ENCODE results near the gene COLEC12. TPM values are rescaled to one million over a fixed set of nuclear protein-coding genes. Genes with fewer than 3 reads are reported as not detected.
A peak's percentile ranks its signal among the peaks of the same experiment; 100 is the strongest.

The COLEC12 gene
- total RNA-seq, 2 donors from 2014 or later = not detected

GRCh38 chr18:495452-495851 lies 5.0 kb downstream of the COLEC12 start:
- DNase-seq (ENCODE audit: low spot score) = no peak
- no peak for ATAC-seq
- no peak overlapping the region for H3K4me3 Mint-ChIP-seq
- no peak overlapping the region for H3K27ac Mint-ChIP-seq
- H3K36me3 Mint-ChIP-seq = no peaks in the 10 kb centered on the region
- no peaks in the 10 kb centered on the region for H3K9me3 Mint-ChIP-seq
- peaks cover 0 to 3% of the 10 kb centered on the region in 2 donors for H3K4me1 Mint-ChIP-seq (ENCODE audit: low read depth in 2 of 2)
- peaks cover 18 to 26% of the 10 kb centered on the region in 2 donors for H3K27me3 Mint-ChIP-seq

- Mint-ChIP-seq H3K27ac (no peak overlapping the region), H3K27me3 (peaks cover 18 to 26% of the 10 kb centered on the region in 2 donors), H3K4me1 (ENCODE audit: low read depth in 2 of 2) (peaks cover 0 to 3% of the 10 kb centered on the region in 2 donors), H3K9me3 (no peaks in the 10 kb centered on the region), H3K4me3 (no peak overlapping the region), H3K36me3 (no peaks in the 10 kb centered on the region)
- no peak for DNase-seq (ENCODE audit: low spot score)
- no peak for ATAC-seq
Measured at GRCh38 chr18:495017-495416, 5.5 kb downstream of the COLEC12 start.

GRCh38 chr18:493986-494983 lies 6.2 kb downstream of the COLEC12 start:
- H3K4me3 Mint-ChIP-seq = no peak overlapping the region
- H3K4me1 Mint-ChIP-seq (ENCODE audit: low read depth in 2 of 2) = peaks cover 0 to 3% of the 10 kb centered on the region in 2 donors
- peaks cover 17 to 20% of the 10 kb centered on the region in 2 donors for H3K27me3 Mint-ChIP-seq
- no peak overlapping the region for H3K27ac Mint-ChIP-seq
- H3K9me3 Mint-ChIP-seq = no peaks in the 10 kb centered on the region
- ATAC-seq (no peak), DNase-seq (ENCODE audit: low spot score) (no peak)
- no peaks in the 10 kb centered on the region for H3K36me3 Mint-ChIP-seq

GRCh38 chr18:492451-492850 lies 8.1 kb downstream of the COLEC12 start:
- no peaks in the 10 kb centered on the region for H3K9me3 Mint-ChIP-seq
- H3K36me3 Mint-ChIP-seq = no peaks in the 10 kb centered on the region
- no peaks in the 10 kb centered on the region for H3K4me1 Mint-ChIP-seq (ENCODE audit: low read depth in 2 of 2)
- H3K27ac Mint-ChIP-seq = no peak overlapping the region
- ATAC-seq = no peak
- H3K27me3 Mint-ChIP-seq = peaks cover 10 to 15% of the 10 kb centered on the region in 2 donors
- DNase-seq (ENCODE audit: low spot score) = no peak
- no peak overlapping the region for H3K4me3 Mint-ChIP-seq

- Mint-ChIP-seq H3K4me3 (no peak overlapping the region), H3K4me1 (ENCODE audit: low read depth in 2 of 2) (no peaks in the 10 kb centered on the region), H3K9me3 (peaks cover 5% of the 10 kb centered on the region), H3K36me3 (peaks cover 4% of the 10 kb centered on the region), H3K27ac (no peak overlapping the region), H3K27me3 (peaks cover 18 to 24% of the 10 kb centered on the region in 2 donors)
- ATAC-seq (no peak), DNase-seq (ENCODE audit: low spot score) (no peak)
Measured at GRCh38 chr18:490624-491023, 9.9 kb downstream of the COLEC12 start.

GRCh38 chr18:490024-490366 lies 10.5 kb downstream of the COLEC12 start:
- no peak for ATAC-seq

GRCh38 chr18:489244-490023 lies 11.1 kb downstream of the COLEC12 start:
- no peak for ATAC-seq
- H3K9me3 Mint-ChIP-seq = peaks cover 5% of the 10 kb centered on the region
- peaks cover 18 to 24% of the 10 kb centered on the region in 2 donors for H3K27me3 Mint-ChIP-seq
- H3K36me3 Mint-ChIP-seq = peaks cover 4% of the 10 kb centered on the region
- no peaks in the 10 kb centered on the region for H3K4me1 Mint-ChIP-seq (ENCODE audit: low read depth in 2 of 2)
- no peak overlapping the region for H3K27ac Mint-ChIP-seq
- H3K4me3 Mint-ChIP-seq = no peak overlapping the region
- no peak for DNase-seq (ENCODE audit: low spot score)

More at GRCh38 chr18:490024-490366, 10.5 kb downstream of the COLEC12 start:
- Mint-ChIP-seq H3K27ac (no peak overlapping the region), H3K4me3 (no peak overlapping the region), H3K4me1 (ENCODE audit: low read depth in 2 of 2) (no peaks in the 10 kb centered on the region), H3K36me3 (peaks cover 4% of the 10 kb centered on the region), H3K27me3 (peaks cover 18 to 24% of the 10 kb centered on the region in 2 donors), H3K9me3 (peaks cover 5% of the 10 kb centered on the region)
- DNase-seq (ENCODE audit: low spot score) = no peak

- Mint-ChIP-seq H3K27ac (no peak overlapping the region), H3K4me3 (no peak overlapping the region), H3K27me3 (peaks cover 25 to 35% of the 10 kb centered on the region in 2 donors), H3K9me3 (peaks cover 5% of the 10 kb centered on the region), H3K4me1 (ENCODE audit: low read depth in 2 of 2) (no peaks in the 10 kb centered on the region), H3K36me3 (peaks cover 4% of the 10 kb centered on the region)
- ATAC-seq (no peak), DNase-seq (ENCODE audit: low spot score) (no peak)
Measured at GRCh38 chr18:486929-487740, 13.4 kb downstream of the COLEC12 start.

- ATAC-seq = peak in 1 of 2 donors; percentile 50
- Mint-ChIP-seq H3K4me3 (no peak overlapping the region), H3K4me1 (ENCODE audit: low read depth in 2 of 2) (no peaks in the 10 kb centered on the region)
Measured at GRCh38 chr18:484749-485464, 15.6 kb downstream of the COLEC12 start.

GRCh38 chr18:478681-479080 lies 21.8 kb downstream of the COLEC12 start:
- H3K27me3 Mint-ChIP-seq = peaks cover 6 to 22% of the 10 kb centered on the region in 2 donors
- no peaks in the 10 kb centered on the region for H3K36me3 Mint-ChIP-seq
- no peaks in the 10 kb centered on the region for H3K4me1 Mint-ChIP-seq (ENCODE audit: low read depth in 2 of 2)
- no peak overlapping the region for H3K27ac Mint-ChIP-seq
- DNase-seq (ENCODE audit: low spot score) (no peak), ATAC-seq (no peak)
- no peaks in the 10 kb centered on the region for H3K9me3 Mint-ChIP-seq
- no peak overlapping the region for H3K4me3 Mint-ChIP-seq

More at GRCh38 chr18:484749-485464, 15.6 kb downstream of the COLEC12 start:
- peaks cover 25 to 39% of the 10 kb centered on the region in 2 donors for H3K27me3 Mint-ChIP-seq
- peaks cover 5% of the 10 kb centered on the region for H3K9me3 Mint-ChIP-seq
- peaks cover 4% of the 10 kb centered on the region for H3K36me3 Mint-ChIP-seq
- no peak overlapping the region for H3K27ac Mint-ChIP-seq
- no peak for DNase-seq (ENCODE audit: low spot score)

- no peak for ATAC-seq
- no peaks in the 10 kb centered on the region for H3K9me3 Mint-ChIP-seq
- no peak overlapping the region for H3K4me3 Mint-ChIP-seq
- peaks cover 3 to 18% of the 10 kb centered on the region in 2 donors for H3K27me3 Mint-ChIP-seq
- no peak overlapping the region for H3K27ac Mint-ChIP-seq
- no peaks in the 10 kb centered on the region for H3K4me1 Mint-ChIP-seq (ENCODE audit: low read depth in 2 of 2)
- DNase-seq (ENCODE audit: low spot score) = no peak
- no peaks in the 10 kb centered on the region for H3K36me3 Mint-ChIP-seq
Measured at GRCh38 chr18:477565-477964, 22.9 kb downstream of the COLEC12 start.

GRCh38 chr18:476251-476664 lies 24.2 kb downstream of the COLEC12 start:
- no peak overlapping the region for H3K4me3 Mint-ChIP-seq
- H3K27ac Mint-ChIP-seq = no peak overlapping the region
- no peak for DNase-seq (ENCODE audit: low spot score)
- no peaks in the 10 kb centered on the region for H3K9me3 Mint-ChIP-seq
- H3K4me1 Mint-ChIP-seq (ENCODE audit: low read depth in 2 of 2) = no peaks in the 10 kb centered on the region
- peaks cover 3 to 18% of the 10 kb centered on the region in 2 donors for H3K27me3 Mint-ChIP-seq
- ATAC-seq = no peak
- no peaks in the 10 kb centered on the region for H3K36me3 Mint-ChIP-seq
